Uterus (tissue), 2 donors: Measurements from ENCODE around the gene TMEM87B.

Source experiments
- CTCF ChIP-seq, 4 experiments: fragments of 200-600 bp in 2 of 4; fragments of 450-650 bp in 2 of 4; sonication (generic) in 2 of 4; IDR thresholded peaks; one replicate each; pipeline ENCODE4 v1.5.1; 2016 to 2019; ENCODE audit warnings: antibody characterized with exemption in 4 of 4, mild to moderate bottlenecking in 2 of 4, moderate library complexity in 1 of 4
- POLR2A ChIP-seq, 2 donors: fragments of 450-650 bp; IDR thresholded peaks; one replicate each; pipeline ENCODE4 v1.6.1; 2016; ENCODE audit warnings: antibody characterized with exemption in 2 of 2, mild to moderate bottlenecking in 1 of 2, moderate library complexity in 1 of 2

- TF ChIP-seq CTCF (IDR thresholded peaks at IDR 0.05), result no peak
- TF ChIP-seq POLR2A (IDR thresholded peaks at IDR 0.05), result no peak
These were observed 31.4 kb upstream of the TMEM87B start for GRCh38 chr2:112023707-112024106.
